Kasumi-1 (cell line): ENCODE measurements around the gene TRAF1.
A peak's percentile ranks its signal among the peaks of the same experiment; 100 is the strongest.

Experiments
- DNase-seq, 2 experiments: peaks; one replicate each; lab custom pipeline; 2025; lab: John Stamatoyannopoulos, UW

The TRAF1 gene

GRCh38 chr9:120869360-120869687, 57.3 kb downstream of the TRAF1 start:
- no peak for DNase-seq

- peak; percentile 95 to 97 for DNase-seq
Measured at GRCh38 chr9:120868676-120869359, 57.8 kb downstream of the TRAF1 start.

- DNase-seq = no peak
Measured at GRCh38 chr9:120868339-120868675, 58.3 kb downstream of the TRAF1 start.

DNA sequence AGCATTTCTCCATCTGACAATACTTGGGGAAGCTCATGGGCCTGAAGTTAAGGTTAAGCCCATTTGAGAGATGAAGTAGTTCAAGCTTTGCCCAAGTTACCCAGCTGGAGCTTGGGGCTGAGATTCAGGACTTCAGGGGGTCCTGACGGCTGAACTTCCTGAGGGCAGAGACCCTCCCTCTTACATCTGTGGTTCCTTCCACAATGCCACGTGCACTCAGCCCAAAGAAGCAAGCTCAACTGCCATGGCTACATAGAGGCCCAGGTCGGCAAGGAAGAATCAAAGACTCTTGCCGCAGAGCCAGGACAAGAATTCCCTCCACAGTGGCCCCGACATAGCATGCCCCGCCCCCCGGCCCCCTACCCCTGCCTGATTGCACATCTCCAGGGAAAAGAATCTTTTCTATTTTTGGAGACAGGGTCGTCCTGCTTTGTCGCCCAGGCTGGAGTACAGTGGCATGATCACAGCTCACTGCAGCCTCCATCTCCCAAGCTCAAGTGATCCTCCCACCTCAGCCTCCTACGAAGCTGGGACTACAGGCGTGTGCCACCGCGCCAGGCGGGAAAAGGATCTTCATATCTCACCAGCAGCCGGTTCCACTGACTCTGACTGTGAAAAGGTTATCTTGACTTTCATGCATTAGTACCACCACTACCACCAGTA, 58.8 kb downstream of the TRAF1 start:
- no peak for DNase-seq

- DNase-seq = no peak
Measured at GRCh38 chr9:120866651-120867050, 59.9 kb downstream of the TRAF1 start.

DNA sequence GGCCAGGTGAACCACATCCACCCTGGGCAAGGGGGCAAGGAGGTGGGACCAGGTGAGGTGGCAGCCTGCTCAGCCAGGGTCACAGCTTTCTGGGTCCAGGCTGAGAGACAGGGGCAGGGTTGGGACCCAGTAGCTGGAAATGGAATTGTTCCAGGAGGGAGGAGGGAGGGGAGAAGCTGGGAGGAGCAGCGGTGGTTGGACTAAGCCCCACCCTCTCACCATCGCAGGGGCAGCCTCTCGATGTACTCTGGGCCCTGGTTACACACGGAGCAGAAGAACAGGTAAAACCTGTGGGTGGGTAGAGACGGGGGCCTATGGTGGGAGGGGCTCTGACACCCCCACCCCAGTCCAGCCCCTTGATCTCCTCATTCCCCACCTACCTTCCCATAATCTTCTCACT, 60.8 kb downstream of the TRAF1 start:
- DNase-seq = no peak

DNA sequence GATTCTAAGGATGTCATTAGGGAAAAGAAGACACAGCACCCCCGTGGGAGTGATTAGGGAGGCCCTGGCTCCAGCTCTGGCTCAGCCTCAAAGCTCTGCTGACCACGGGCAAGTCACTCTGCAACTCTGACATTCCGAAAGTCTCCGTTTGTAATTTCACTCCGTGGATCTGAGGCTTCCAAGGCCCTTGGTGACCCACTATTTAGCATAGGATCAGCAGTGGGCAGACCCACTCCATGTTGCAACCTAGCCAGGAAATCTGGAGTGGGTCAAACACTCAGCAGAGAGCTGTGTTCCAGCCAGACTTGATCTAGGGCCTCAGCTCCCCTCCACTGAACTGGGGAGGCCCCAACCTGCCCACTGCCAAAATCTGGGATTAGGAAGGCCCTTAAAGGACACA, 61.4 kb downstream of the TRAF1 start:
- no peak for DNase-seq

DNA sequence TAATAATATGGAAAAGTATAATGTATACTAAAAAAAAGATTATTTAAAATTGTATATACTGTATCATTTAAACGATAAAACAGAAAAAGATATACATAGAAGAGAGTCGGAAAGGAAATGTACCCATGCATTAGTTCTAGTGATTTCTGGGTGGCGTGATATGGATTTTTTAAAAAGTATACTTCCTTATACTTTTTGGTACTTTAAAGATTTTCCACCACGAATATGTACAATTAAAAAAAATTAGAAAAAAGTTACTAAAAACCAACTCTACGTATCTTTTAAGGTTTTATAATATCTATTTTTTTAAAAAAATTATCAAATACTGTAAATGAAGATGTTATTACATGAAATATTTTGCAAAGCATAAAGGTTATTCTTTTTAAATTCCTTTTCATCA, 61.9 kb downstream of the TRAF1 start:
- DNase-seq = no peak

- DNase-seq = no peak
Measured at GRCh38 chr9:120863833-120864232, 62.8 kb downstream of the TRAF1 start.

GRCh38 chr9:120862452-120862851, 64.1 kb downstream of the TRAF1 start:
- DNase-seq = no peak

DNA sequence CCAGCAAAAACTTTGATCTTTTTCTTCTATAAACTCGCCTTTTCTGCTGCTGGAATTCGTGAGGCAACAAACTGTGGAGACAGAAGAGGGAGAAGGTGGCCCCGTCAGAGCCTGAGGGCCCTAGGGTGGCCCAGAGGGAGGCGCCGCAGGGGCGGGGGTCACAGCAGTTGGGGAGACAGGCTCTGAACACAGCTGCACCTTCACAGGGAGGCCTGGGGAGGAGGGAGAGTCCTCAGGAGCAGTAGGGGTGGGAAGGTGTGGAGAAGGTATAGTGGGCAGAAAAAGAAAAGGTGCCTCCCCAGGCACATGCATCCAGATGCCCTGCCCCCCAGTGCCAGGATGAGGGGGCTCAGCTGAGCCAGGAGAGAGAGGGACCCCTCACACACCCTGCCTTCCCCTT, 64.7 kb downstream of the TRAF1 start:
- no peak for DNase-seq

GRCh38 chr9:120860083-120860482, 66.5 kb downstream of the TRAF1 start:
- DNase-seq = no peak

- no peak for DNase-seq
Measured at GRCh38 chr9:120859361-120859760, 67.2 kb downstream of the TRAF1 start.

DNA sequence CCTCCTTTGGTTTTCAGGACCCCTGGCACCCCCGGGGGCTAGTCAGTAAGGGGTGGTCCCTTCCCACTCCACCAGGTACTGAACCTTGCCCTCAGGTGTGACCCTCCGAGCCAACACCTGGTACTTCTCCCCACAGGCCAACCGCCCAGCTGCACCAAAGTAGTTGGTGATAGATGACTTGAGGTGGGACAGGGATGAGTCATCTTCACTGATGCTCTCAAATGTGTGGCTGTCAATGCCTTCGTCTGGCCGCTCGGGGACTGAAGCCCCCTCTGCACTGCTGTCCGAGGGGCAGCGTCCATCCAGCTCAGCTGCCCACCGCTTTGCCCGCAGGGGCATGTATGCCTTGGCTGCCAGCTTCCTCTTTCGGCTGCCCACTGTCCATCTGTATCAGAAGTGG, 68.7 kb downstream of the TRAF1 start:
- no peak for DNase-seq

- no peak for DNase-seq
Measured at GRCh38 chr9:120857481-120857880, 69.1 kb downstream of the TRAF1 start.

- no peak for DNase-seq
Measured at GRCh38 chr9:120856700-120857099, 69.9 kb downstream of the TRAF1 start.

- no peak for DNase-seq
Measured at GRCh38 chr9:120855827-120856670, 70.5 kb downstream of the TRAF1 start.

- no peak for DNase-seq
Measured at GRCh38 chr9:120854596-120855327, 71.8 kb downstream of the TRAF1 start.

GRCh38 chr9:120853198-120853597, 73.4 kb downstream of the TRAF1 start:
- no peak for DNase-seq
